ENCODE results near the gene ARNT2.

The ARNT2 gene

GRCh38 chr15:80459380-80459779, 55.2 kb downstream of the ARNT2 start:
- TF ChIP-seq CTCF (IDR thresholded peaks at IDR 0.05; ENCODE audit: low read depth, low read length, missing control alignments) = no peak
- in situ Hi-C loops (cut with HindIII; ENCODE audit: low sequenced_read_pairs) = no loop called here

GRCh38 chr15:80459818-80460217, 55.6 kb downstream of the ARNT2 start:
- DNase-seq (ENCODE audit: low read depth) = no peak
- H3K4me3 ChIP-seq (ENCODE audit: low read depth, low read length) = no peak overlapping the region
- in situ Hi-C loops (cut with HindIII; ENCODE audit: low sequenced_read_pairs) = no loop called here
- TF ChIP-seq CTCF (IDR thresholded peaks at IDR 0.05; ENCODE audit: low read depth, low read length, missing control alignments) = no peak

More at GRCh38 chr15:80459380-80459779, 55.2 kb downstream of the ARNT2 start:
- no peak for DNase-seq (ENCODE audit: low read depth)
- H3K4me3 ChIP-seq (ENCODE audit: low read depth, low read length) = no peak overlapping the region

GRCh38 chr15:80461356-80462095, 57.3 kb downstream of the ARNT2 start:
- in situ Hi-C loops (cut with HindIII; ENCODE audit: low sequenced_read_pairs) = no loop called here
- TF ChIP-seq CTCF (IDR thresholded peaks at IDR 0.05; ENCODE audit: low read depth, low read length, missing control alignments) = no peak

GRCh38 chr15:80462111-80462510, 57.9 kb downstream of the ARNT2 start:
- no peak for DNase-seq (ENCODE audit: low read depth)
- in situ Hi-C loops (cut with HindIII; ENCODE audit: low sequenced_read_pairs) = no loop called here
- TF ChIP-seq CTCF (IDR thresholded peaks at IDR 0.05; ENCODE audit: low read depth, low read length, missing control alignments) = no peak
- no peak overlapping the region for H3K4me3 ChIP-seq (ENCODE audit: low read depth, low read length)

More at GRCh38 chr15:80461356-80462095, 57.3 kb downstream of the ARNT2 start:
- DNase-seq (ENCODE audit: low read depth) = no peak
- H3K4me3 ChIP-seq (ENCODE audit: low read depth, low read length) = no peak overlapping the region

- in situ Hi-C loops (cut with HindIII; ENCODE audit: low sequenced_read_pairs) = no loop called here
- H3K4me3 ChIP-seq (ENCODE audit: low read depth, low read length) = no peak overlapping the region
- no peak for DNase-seq (ENCODE audit: low read depth)
- no peak for TF ChIP-seq CTCF (IDR thresholded peaks at IDR 0.05; ENCODE audit: low read depth, low read length, missing control alignments)
These were observed 58.8 kb downstream of the ARNT2 start for GRCh38 chr15:80462836-80463512.

- no peak for DNase-seq (ENCODE audit: low read depth)
These were observed 60.9 kb downstream of the ARNT2 start for GRCh38 chr15:80464951-80465625.

More at GRCh38 chr15:80464951-80465625, 60.9 kb downstream of the ARNT2 start:
- H3K4me3 ChIP-seq (ENCODE audit: low read depth, low read length) = no peak overlapping the region
- in situ Hi-C loops (cut with HindIII; ENCODE audit: low sequenced_read_pairs) = no loop called here
- no peak for TF ChIP-seq CTCF (IDR thresholded peaks at IDR 0.05; ENCODE audit: low read depth, low read length, missing control alignments)

All from astrocyte of the cerebellum (primary cell).